KMS-11 (cell line): ENCODE results near the gene TBC1D3I.
"Not testable (repeated sequence)": the region's sequence is repeated elsewhere in the genome, so short reads cannot be mapped to it uniquely, and the experiment has no call there.

ENCODE experiments used
- H2AFZ ChIP-seq: fragments of 200-600 bp; sonication (generic); 2 replicates; pipeline ENCODE4 v1.6.1; 2016; ENCODE audit warnings: antibody characterized with exemption, mixed run types, low read depth
- H3K27ac ChIP-seq: fragments of 200-600 bp; sonication (generic); 2 replicates; pipeline ENCODE4 v1.6.1; 2016; ENCODE audit warnings: mild to moderate bottlenecking, mixed run types
- H3K27me3 ChIP-seq: fragments of 200-600 bp; sonication (generic); 2 replicates; pipeline ENCODE4 v1.6.1; 2017; ENCODE audit warnings: mild to moderate bottlenecking, low read depth, mixed run types, moderate library complexity; ENCODE audit not compliant: insufficient read depth
- H3K36me3 ChIP-seq: fragments of 200-600 bp; sonication (generic); 2 replicates; pipeline ENCODE4 v1.6.1; 2017; ENCODE audit warnings: mild to moderate bottlenecking, mixed run types; ENCODE audit not compliant: insufficient read depth
- H3K4me1 ChIP-seq: fragments of 200-600 bp; sonication (generic); 2 replicates; pipeline ENCODE4 v1.6.1; 2016; ENCODE audit warnings: mild to moderate bottlenecking, low read depth, mixed run types; ENCODE audit not compliant: poor library complexity, severe bottlenecking
- H3K4me2 ChIP-seq: fragments of 200-600 bp; sonication (generic); 2 replicates; pipeline ENCODE4 v1.7.0; 2016; ENCODE audit warnings: mild to moderate bottlenecking, mixed run types
- H3K4me3 ChIP-seq: fragments of 200-600 bp; sonication (generic); IDR thresholded peaks from 2 replicates; pipeline ENCODE4 v1.6.1; 2017; ENCODE audit warnings: low read depth, low read length, mixed read lengths; ENCODE audit not compliant: insufficient read depth
- H3K79me2 ChIP-seq: fragments of 200-600 bp; sonication (generic); 2 replicates; pipeline ENCODE4 v1.6.1; 2016; ENCODE audit warnings: low read depth, mixed run types; ENCODE audit not compliant: insufficient read depth
- H3K9ac ChIP-seq: fragments of 200-600 bp; sonication (generic); 2 replicates; pipeline ENCODE4 v1.6.1; 2016; ENCODE audit warnings: mild to moderate bottlenecking, mixed run types
- H4K20me1 ChIP-seq: fragments of 200-600 bp; sonication (generic); 2 replicates; pipeline ENCODE4 v1.6.1; 2016; ENCODE audit warnings: mild to moderate bottlenecking, mixed run types; ENCODE audit not compliant: insufficient read depth
- TF ChIP-seq, protein P1 (sequence below): fragments of 200-600 bp; sonication (generic); conservative IDR thresholded peaks from 2 replicates; pipeline ENCODE4 v1.6.1; 2017; ENCODE audit warnings: low read depth, mild to moderate bottlenecking, antibody characterized with exemption, low read length, moderate library complexity, mixed read lengths

TBC1D3I gene

DNA sequence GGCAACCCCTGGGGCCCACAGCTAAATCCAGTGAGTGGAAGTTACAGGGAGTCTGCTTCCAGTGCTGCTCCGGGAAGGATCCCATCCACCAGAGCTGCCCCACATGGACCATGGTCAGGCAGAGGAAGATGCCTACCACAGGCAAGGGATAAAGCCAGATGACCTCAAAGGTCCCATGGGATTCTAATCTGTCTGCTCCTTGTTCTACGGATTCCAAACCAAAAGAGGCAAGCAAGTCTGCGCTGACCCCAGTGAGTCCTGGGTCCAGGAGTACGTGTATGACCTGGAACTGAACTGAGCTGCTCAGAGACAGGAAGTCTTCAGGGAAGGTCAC, 52.1 kb downstream of the TBC1D3I start:
- Histone ChIP-seq H3K4me2 (no peak overlapping the region), H4K20me1 (no peaks in the 10 kb centered on the region), H3K4me1 (no peaks in the 10 kb centered on the region), H3K36me3 (no peaks in the 10 kb centered on the region), H2AFZ (no peak overlapping the region), H3K27ac (no peak overlapping the region), H3K27me3 (no peaks in the 10 kb centered on the region), H3K4me3 (no peak overlapping the region), H3K9ac (no peak overlapping the region), H3K79me2 (no peaks in the 10 kb centered on the region)
- TF ChIP-seq, protein P1, sequence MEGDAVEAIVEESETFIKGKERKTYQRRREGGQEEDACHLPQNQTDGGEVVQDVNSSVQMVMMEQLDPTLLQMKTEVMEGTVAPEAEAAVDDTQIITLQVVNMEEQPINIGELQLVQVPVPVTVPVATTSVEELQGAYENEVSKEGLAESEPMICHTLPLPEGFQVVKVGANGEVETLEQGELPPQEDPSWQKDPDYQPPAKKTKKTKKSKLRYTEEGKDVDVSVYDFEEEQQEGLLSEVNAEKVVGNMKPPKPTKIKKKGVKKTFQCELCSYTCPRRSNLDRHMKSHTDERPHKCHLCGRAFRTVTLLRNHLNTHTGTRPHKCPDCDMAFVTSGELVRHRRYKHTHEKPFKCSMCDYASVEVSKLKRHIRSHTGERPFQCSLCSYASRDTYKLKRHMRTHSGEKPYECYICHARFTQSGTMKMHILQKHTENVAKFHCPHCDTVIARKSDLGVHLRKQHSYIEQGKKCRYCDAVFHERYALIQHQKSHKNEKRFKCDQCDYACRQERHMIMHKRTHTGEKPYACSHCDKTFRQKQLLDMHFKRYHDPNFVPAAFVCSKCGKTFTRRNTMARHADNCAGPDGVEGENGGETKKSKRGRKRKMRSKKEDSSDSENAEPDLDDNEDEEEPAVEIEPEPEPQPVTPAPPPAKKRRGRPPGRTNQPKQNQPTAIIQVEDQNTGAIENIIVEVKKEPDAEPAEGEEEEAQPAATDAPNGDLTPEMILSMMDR: no peak

- H2AFZ ChIP-seq, H3K9ac ChIP-seq, H3K27ac ChIP-seq, H3K4me1 ChIP-seq, H3K79me2 ChIP-seq, H3K4me2 ChIP-seq, H3K27me3 ChIP-seq, H3K36me3 ChIP-seq, H3K4me3 ChIP-seq, H4K20me1 ChIP-seq: not testable (repeated sequence)
These were observed 52.7 kb downstream of the TBC1D3I start for GRCh38 chr17:36211484-36212271.

GRCh38 chr17:36210439-36211211, 53.7 kb downstream of the TBC1D3I start, which contains the start of gene CCL4L2:
Gene CCL4L2, plus strand, starts transcription at chr17:36211063.
- not testable (repeated sequence) for H3K79me2 ChIP-seq, H3K9ac ChIP-seq, H2AFZ ChIP-seq, H3K27ac ChIP-seq, H3K36me3 ChIP-seq, H3K4me3 ChIP-seq, H3K4me2 ChIP-seq, H3K4me1 ChIP-seq, H3K27me3 ChIP-seq, H4K20me1 ChIP-seq

- Histone ChIP-seq H3K4me1 (peaks cover 11% of the 10 kb centered on the region), H3K79me2 (no peaks in the 10 kb centered on the region), H3K9ac (no peak overlapping the region), H3K27me3 (no peaks in the 10 kb centered on the region), H3K4me3 (no peak overlapping the region), H4K20me1 (no peaks in the 10 kb centered on the region), H3K27ac (no peak overlapping the region), H2AFZ (no peak overlapping the region), H3K4me2 (no peak overlapping the region), H3K36me3 (no peaks in the 10 kb centered on the region)
- TF ChIP-seq, protein P1: no peak
These were observed 54.8 kb downstream of the TBC1D3I start for GRCh38 chr17:36209575-36209974.

GRCh38 chr17:36207383-36207782, 57.0 kb downstream of the TBC1D3I start:
- H3K4me1 ChIP-seq: peaks cover 26% of the 10 kb centered on the region
- not testable (repeated sequence) for H3K36me3 ChIP-seq

GRCh38 chr17:36206486-36206821, 57.9 kb downstream of the TBC1D3I start:
- not testable (repeated sequence) for H3K79me2 ChIP-seq, H3K36me3 ChIP-seq, H3K27ac ChIP-seq, H3K9ac ChIP-seq, H3K27me3 ChIP-seq, H2AFZ ChIP-seq, H3K4me2 ChIP-seq, H4K20me1 ChIP-seq, H3K4me3 ChIP-seq
- peaks cover 36% of the 10 kb centered on the region for H3K4me1 ChIP-seq

More at GRCh38 chr17:36207383-36207782, 57.0 kb downstream of the TBC1D3I start:
- H3K79me2 ChIP-seq, H3K9ac ChIP-seq, H3K4me2 ChIP-seq, H2AFZ ChIP-seq, H4K20me1 ChIP-seq, H3K27me3 ChIP-seq, H3K27ac ChIP-seq, H3K4me3 ChIP-seq: not testable (repeated sequence)
